GM10266 (cell line): ENCODE data around the gene OGDH.

ENCODE experiments used
- DNase-seq: peaks from one replicate; pipeline ENCODE4 v3.0.0; 2012; ENCODE audit errors: extremely low spot score
- TF ChIP-seq, protein P1 (sequence below): IDR thresholded peaks from 2 replicates; pipeline ENCODE4 v1.5.1; 2012; ENCODE audit warnings: mild to moderate bottlenecking, low read depth; ENCODE audit not compliant: control insufficient read depth, insufficient read depth; ENCODE audit errors: missing control alignments

The OGDH gene

GRCh38 chr7:44564606-44565005 lies 41.8 kb upstream of the OGDH start:
- TF ChIP-seq, protein P1, sequence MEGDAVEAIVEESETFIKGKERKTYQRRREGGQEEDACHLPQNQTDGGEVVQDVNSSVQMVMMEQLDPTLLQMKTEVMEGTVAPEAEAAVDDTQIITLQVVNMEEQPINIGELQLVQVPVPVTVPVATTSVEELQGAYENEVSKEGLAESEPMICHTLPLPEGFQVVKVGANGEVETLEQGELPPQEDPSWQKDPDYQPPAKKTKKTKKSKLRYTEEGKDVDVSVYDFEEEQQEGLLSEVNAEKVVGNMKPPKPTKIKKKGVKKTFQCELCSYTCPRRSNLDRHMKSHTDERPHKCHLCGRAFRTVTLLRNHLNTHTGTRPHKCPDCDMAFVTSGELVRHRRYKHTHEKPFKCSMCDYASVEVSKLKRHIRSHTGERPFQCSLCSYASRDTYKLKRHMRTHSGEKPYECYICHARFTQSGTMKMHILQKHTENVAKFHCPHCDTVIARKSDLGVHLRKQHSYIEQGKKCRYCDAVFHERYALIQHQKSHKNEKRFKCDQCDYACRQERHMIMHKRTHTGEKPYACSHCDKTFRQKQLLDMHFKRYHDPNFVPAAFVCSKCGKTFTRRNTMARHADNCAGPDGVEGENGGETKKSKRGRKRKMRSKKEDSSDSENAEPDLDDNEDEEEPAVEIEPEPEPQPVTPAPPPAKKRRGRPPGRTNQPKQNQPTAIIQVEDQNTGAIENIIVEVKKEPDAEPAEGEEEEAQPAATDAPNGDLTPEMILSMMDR = no peak

DNA sequence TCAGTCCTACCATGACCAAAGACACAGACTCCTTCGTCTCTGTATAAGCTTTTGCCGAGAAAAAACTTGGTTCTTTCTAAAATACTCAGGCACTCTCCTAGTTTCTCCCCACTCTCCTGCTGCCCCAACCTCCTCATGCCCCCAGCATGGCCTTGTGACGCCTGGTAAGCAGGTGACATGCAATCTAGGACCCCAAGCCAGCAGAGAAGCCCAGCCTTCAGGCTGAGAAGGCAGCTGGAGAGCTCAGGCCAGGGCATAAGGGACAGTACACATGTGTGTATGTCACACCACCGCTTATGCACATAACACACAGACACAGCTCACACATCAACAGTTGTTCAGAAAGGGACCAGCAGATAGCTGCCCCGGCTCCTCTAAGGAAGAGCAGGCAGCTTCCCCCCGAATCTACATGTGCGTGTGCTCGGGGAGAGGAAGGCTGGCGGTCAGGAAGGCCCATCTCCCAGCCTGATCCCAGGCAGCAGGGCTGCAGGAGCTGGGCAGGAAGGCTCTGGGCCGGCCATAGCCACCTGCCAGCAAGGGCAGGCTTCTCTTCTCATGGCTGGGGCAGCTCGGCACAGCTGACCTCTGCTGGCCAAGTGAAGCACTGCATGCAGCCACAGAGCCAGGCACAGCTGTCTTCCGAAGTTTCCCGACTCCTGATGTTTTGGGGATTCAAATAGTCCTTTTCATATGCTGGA lies 41.2 kb upstream of the OGDH start:
- TF ChIP-seq, protein P1 = peak; percentile 98
- DNase-seq = peak; percentile 62

More at GRCh38 chr7:44564606-44565005, 41.8 kb upstream of the OGDH start:
- DNase-seq = no peak

GRCh38 chr7:44565795-44566559 lies 40.5 kb upstream of the OGDH start:
- TF ChIP-seq, protein P1 = no peak
- no peak for DNase-seq

- TF ChIP-seq, protein P1 = no peak
These were observed 39.7 kb upstream of the OGDH start for GRCh38 chr7:44566680-44567079.

GRCh38 chr7:44567884-44568283 lies 38.5 kb upstream of the OGDH start:
- TF ChIP-seq, protein P1 = no peak
- no peak for DNase-seq

More at GRCh38 chr7:44566680-44567079, 39.7 kb upstream of the OGDH start:
- DNase-seq = no peak

DNA sequence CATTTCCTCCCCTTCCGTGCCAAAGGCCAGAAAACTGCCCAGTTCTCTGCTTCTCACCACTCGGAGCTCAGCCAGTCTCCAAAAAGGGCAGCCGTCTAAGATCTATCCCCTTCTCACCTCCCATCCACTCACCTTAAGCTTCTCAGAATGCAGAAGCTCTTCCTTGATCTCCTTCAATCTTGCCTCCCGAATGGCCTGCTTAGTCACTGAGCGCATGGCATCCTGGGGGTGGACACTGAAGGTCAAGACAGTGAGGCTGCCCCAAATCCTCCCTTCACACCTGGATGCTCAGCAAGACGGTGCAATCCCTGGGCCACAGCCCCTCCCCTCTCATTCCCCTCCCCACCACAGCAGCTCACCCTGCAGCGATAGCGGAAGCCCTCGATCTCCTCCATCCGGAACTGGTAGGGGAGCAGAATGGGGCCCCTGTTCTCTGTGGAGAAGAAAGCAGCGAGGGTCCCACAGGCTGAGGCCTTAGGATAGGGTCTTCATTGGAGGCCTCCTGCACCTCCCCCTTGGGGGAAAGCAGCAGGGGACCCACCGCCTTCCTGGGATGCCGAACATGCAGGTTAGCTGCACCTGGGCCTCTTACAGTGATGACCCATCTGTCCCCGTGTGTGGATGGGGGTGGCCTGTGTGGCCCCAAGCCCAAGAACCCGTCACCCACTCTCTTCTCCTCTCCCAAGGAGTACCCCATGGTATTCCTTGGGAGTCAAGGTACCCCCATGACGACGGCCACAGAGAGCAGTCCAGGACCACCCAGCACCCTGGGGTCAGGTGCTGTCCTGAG lies 37.5 kb upstream of the OGDH start:
- TF ChIP-seq, protein P1 = no peak
- DNase-seq = no peak

- TF ChIP-seq, protein P1 = no peak
- DNase-seq = no peak
These were observed 36.5 kb upstream of the OGDH start for GRCh38 chr7:44569959-44570358.
